Mesendoderm (in vitro differentiated cells): Measurements from ENCODE around the gene NDUFS7.

ENCODE experiments used
- DNase-seq: peaks from one replicate; pipeline ENCODE4 v3.0.0; 2013
- H2AK5ac ChIP-seq: 2 replicates; pipeline ENCODE4 v1.6.1; 2013; ENCODE audit warnings: low read length, inconsistent platforms
- H2BK120ac ChIP-seq: 2 replicates; pipeline ENCODE4 v1.6.1; 2013; ENCODE audit warnings: low read depth, mild to moderate bottlenecking, low read length, moderate library complexity, mixed read lengths
- H2BK15ac ChIP-seq: replicated peaks from 2 replicates; pipeline ENCODE4 v1.6.1; 2013; ENCODE audit warnings: low read depth, mild to moderate bottlenecking, moderate library complexity
- H2BK5ac ChIP-seq: 2 replicates; pipeline ENCODE4 v1.6.1; 2013; ENCODE audit warnings: low read length, inconsistent platforms
- H3K18ac ChIP-seq: 2 replicates; pipeline ENCODE4 v1.6.1; 2013; ENCODE audit warnings: mild to moderate bottlenecking, low read length, mixed read lengths
- H3K23ac ChIP-seq: one replicate; pipeline ENCODE4 v1.6.1; 2013; ENCODE audit warnings: low read length
- H3K27ac ChIP-seq: 2 replicates; pipeline ENCODE4 v1.5.1; 2013; ENCODE audit warnings: low read depth, mild to moderate bottlenecking, inconsistent platforms, low read length, moderate library complexity
- H3K27me3 ChIP-seq: 2 replicates; pipeline ENCODE4 v1.6.1; 2013; ENCODE audit warnings: low read length, control low read depth, mild to moderate bottlenecking, inconsistent platforms; ENCODE audit not compliant: insufficient read depth, poor library complexity
- H3K36me3 ChIP-seq: 2 replicates; pipeline ENCODE4 v1.6.1; 2013; ENCODE audit warnings: low read length, inconsistent platforms; ENCODE audit not compliant: control insufficient read depth, insufficient read depth
- H3K4ac ChIP-seq: one replicate; pipeline ENCODE4 v1.6.1; 2013; ENCODE audit warnings: low read depth, mild to moderate bottlenecking, low read length, moderate library complexity
- H3K4me1 ChIP-seq: 2 replicates; pipeline ENCODE4 v1.6.1; 2013; ENCODE audit warnings: low read depth, low read length, inconsistent platforms; ENCODE audit not compliant: control insufficient read depth
- H3K4me2 ChIP-seq: 2 replicates; pipeline ENCODE4 v1.6.1; 2013; ENCODE audit warnings: low read length
- H3K4me3 ChIP-seq: 2 replicates; pipeline ENCODE4 v1.5.1; 2013; ENCODE audit warnings: mild to moderate bottlenecking, low read length
- H3K56ac ChIP-seq: one replicate; pipeline ENCODE4 v1.6.1; 2013; ENCODE audit warnings: low read length
- H3K79me1 ChIP-seq: 2 replicates; pipeline ENCODE4 v1.6.1; 2013; ENCODE audit warnings: low read length, inconsistent platforms
- H3K79me2 ChIP-seq: 2 replicates; pipeline ENCODE4 v1.6.1; 2013; ENCODE audit warnings: mild to moderate bottlenecking, low read length; ENCODE audit not compliant: control insufficient read depth, insufficient read depth
- H3K9ac ChIP-seq: 2 replicates; pipeline ENCODE4 v1.6.1; 2013; ENCODE audit warnings: low read length, inconsistent platforms
- H4K5ac ChIP-seq: one replicate; pipeline ENCODE4 v1.6.1; 2013; ENCODE audit warnings: low read length
- H4K8ac ChIP-seq: one replicate; pipeline ENCODE4 v1.6.1; 2013; ENCODE audit warnings: low read depth, mild to moderate bottlenecking, control low read depth, low read length, moderate library complexity
- WGBS: extraction: QIAGEN DNeasy Blood & Tissue Kit; methylation state at CpG from one replicate; pipeline ENCODE4 v1.1.7; 2013; ENCODE audit warnings: low lambda C conversion rate, missing lambda C conversion rate; ENCODE audit not compliant: insufficient coverage; ENCODE audit errors: extremely low coverage; 5-methylcytosine and 5-hydroxymethylcytosine counted together

The NDUFS7 gene

DNA sequence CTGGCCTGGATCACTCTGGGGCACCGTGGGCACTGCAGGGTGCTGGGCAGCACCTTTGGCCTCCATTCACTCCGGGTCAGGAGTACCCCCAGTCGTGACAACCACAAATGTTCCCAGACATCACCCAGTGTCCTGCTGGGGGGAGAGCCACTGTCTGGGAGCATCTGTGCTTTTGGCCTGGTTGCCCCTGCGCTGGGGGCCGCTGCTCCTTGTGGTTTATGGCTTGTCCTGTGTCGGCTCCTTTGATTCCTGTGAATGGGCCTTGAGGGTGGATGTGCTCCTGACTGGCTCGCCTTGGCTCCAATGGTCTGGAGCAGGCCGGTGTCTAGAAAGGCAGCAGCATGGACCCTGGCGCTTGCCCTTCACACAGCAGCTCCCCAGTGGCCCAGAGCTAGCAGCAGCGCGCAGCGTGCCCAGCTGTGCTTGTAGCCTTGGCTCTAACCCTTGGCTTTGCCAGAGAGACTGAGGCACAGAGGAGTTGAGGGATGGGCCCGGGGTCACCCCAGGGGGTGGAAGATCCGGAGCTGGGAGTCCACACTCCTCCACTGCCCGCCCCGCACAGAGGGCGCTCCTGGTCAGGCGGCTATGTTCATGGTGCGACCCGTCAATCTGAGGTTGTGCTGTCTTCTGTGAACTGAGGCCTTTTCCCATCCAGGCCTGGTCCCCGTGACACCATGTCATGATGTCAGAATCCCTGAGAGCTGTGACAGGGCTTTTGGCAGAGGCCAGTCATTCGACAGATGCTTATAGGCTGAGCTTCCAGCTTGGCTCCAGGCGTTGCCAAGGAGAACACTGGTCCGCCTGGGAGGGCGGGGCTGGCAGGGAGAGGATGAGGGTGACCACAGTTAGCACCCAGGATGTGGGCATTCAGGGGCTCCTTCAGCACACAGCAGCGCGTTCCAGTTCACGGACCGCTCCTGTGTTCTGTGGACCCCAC is 27.8 kb downstream of the NDUFS7 start:
- H2BK15ac ChIP-seq: no peak overlapping the region
- no peak overlapping the region for H3K4me2 ChIP-seq
- WGBS: no CpG with 5 or more reads among the region's 29 CpGs
- H3K4ac ChIP-seq: no peak overlapping the region
- H2BK5ac ChIP-seq: no peak overlapping the region
- peaks cover 7% of the 10 kb centered on the region for H3K79me1 ChIP-seq
- H3K27me3 ChIP-seq: no peaks in the 10 kb centered on the region
- H3K9ac ChIP-seq: no peak overlapping the region
- no peak overlapping the region for H2BK120ac ChIP-seq
- no peak overlapping the region for H3K27ac ChIP-seq
- no peak overlapping the region for H3K4me3 ChIP-seq
- H4K5ac ChIP-seq: no peak overlapping the region
- peaks cover 6% of the 10 kb centered on the region for H3K36me3 ChIP-seq
- H2AK5ac ChIP-seq: no peak overlapping the region
- no peak overlapping the region for H3K56ac ChIP-seq
- H4K8ac ChIP-seq: no peak overlapping the region
- no peak overlapping the region for H3K23ac ChIP-seq
- no peak overlapping the region for H3K18ac ChIP-seq
- no peak for DNase-seq
- peaks cover 85% of the 10 kb centered on the region for H3K79me2 ChIP-seq
- H3K4me1 ChIP-seq: peaks cover 17% of the 10 kb centered on the region

DNA sequence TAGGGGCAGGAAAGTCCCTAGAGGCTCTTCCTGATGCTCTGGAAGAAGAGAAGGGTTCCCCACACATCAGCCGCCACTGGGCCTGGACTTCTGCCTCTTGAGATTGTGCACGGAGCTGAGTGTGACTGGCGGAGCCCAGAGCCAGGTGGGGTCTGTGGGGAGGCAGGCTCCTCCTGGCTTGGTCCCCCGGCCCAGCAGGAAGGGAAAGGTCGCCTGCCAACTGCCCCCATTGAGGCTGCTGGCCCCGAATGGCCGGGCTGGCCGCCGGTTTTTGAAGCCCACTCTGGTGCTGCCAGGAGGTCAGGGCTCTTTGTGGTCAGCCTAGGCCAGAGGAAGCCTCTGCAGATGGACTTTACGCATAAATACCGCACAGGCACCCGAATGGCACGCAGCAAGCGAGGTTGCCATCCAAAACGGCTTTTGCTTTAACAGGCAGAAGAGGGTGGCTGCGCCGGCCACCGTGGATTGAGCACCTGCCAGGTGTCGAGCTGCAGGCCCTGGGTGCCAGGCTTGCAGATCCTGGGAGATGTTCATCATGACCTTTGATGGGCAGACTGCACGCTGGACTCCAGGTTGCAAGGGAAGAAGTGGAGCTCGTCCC is 28.7 kb downstream of the NDUFS7 start:
- H3K4ac ChIP-seq: no peak overlapping the region
- H3K27ac ChIP-seq: no peak overlapping the region
- H3K23ac ChIP-seq: no peak overlapping the region
- no peak for DNase-seq
- no CpG with 5 or more reads among the region's 21 CpGs for WGBS
- peaks cover 6% of the 10 kb centered on the region for H3K36me3 ChIP-seq
- H3K56ac ChIP-seq: no peak overlapping the region
- H3K18ac ChIP-seq: no peak overlapping the region
- peaks cover 9% of the 10 kb centered on the region for H3K79me1 ChIP-seq
- no peak overlapping the region for H2BK120ac ChIP-seq
- peaks cover 94% of the 10 kb centered on the region for H3K79me2 ChIP-seq
- no peaks in the 10 kb centered on the region for H3K27me3 ChIP-seq
- H4K5ac ChIP-seq: no peak overlapping the region
- no peak overlapping the region for H3K4me2 ChIP-seq
- peaks cover 17% of the 10 kb centered on the region for H3K4me1 ChIP-seq
- H2AK5ac ChIP-seq: no peak overlapping the region
- H2BK15ac ChIP-seq: no peak overlapping the region
- H2BK5ac ChIP-seq: no peak overlapping the region
- no peak overlapping the region for H3K9ac ChIP-seq
- H3K4me3 ChIP-seq: no peak overlapping the region
- H4K8ac ChIP-seq: no peak overlapping the region

DNA sequence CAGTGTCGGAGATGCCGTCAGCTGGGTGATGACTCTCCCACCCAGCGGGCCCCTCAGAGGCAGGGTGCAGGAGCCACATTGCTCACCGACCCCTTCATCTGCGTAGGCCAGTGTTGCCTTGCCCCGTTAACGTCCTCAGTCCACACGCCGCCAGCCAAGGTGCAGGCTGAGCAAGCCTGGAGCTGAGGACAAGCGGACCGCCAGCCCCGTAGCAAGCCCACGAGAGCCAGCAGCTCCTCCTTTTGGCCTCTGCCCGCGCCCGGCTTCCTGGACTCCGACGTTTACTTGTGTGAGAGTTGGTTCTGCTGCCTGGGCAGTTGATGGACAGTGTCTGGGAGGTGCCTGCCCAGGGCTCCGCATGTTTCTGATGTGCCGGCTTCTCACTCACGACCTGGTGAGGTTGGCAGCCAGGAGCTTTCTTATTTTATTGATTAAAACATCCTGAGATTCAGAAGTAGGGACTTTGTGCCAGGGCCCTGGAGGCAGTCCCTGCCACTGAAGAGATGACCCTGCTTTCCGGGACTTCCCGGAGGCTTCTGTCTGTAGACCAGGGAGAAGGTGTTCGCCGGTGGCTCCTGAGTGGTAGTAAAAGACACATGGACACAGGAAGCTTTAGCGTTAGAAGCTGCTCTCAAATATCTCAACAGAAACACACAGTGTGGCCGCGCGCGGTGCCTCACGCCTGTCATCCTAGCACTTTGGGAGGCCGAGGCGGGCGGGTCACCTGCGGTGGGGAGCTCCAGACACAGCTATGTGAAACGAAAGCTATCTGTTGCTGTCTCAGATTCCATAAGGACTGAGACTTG is 29.5 kb downstream of the NDUFS7 start:
- no peak overlapping the region for H3K56ac ChIP-seq
- peaks cover 17% of the 10 kb centered on the region for H3K4me1 ChIP-seq
- no peak for DNase-seq
- WGBS: no CpG with 5 or more reads among the region's 36 CpGs
- H3K4me2 ChIP-seq: no peak overlapping the region
- H3K79me1 ChIP-seq: peaks cover 11% of the 10 kb centered on the region
- no peak overlapping the region for H2BK5ac ChIP-seq
- no peaks in the 10 kb centered on the region for H3K27me3 ChIP-seq
- H3K79me2 ChIP-seq: peaks cover 96% of the 10 kb centered on the region
- H2BK15ac ChIP-seq: no peak overlapping the region
- H3K36me3 ChIP-seq: peaks cover 6% of the 10 kb centered on the region
- no peak overlapping the region for H4K5ac ChIP-seq
- H4K8ac ChIP-seq: no peak overlapping the region
- no peak overlapping the region for H3K23ac ChIP-seq
- no peak overlapping the region for H2BK120ac ChIP-seq
- H3K4me3 ChIP-seq: no peak overlapping the region
- H3K4ac ChIP-seq: no peak overlapping the region
- H2AK5ac ChIP-seq: no peak overlapping the region
- H3K18ac ChIP-seq: no peak overlapping the region
- no peak overlapping the region for H3K9ac ChIP-seq
- H3K27ac ChIP-seq: no peak overlapping the region

DNA sequence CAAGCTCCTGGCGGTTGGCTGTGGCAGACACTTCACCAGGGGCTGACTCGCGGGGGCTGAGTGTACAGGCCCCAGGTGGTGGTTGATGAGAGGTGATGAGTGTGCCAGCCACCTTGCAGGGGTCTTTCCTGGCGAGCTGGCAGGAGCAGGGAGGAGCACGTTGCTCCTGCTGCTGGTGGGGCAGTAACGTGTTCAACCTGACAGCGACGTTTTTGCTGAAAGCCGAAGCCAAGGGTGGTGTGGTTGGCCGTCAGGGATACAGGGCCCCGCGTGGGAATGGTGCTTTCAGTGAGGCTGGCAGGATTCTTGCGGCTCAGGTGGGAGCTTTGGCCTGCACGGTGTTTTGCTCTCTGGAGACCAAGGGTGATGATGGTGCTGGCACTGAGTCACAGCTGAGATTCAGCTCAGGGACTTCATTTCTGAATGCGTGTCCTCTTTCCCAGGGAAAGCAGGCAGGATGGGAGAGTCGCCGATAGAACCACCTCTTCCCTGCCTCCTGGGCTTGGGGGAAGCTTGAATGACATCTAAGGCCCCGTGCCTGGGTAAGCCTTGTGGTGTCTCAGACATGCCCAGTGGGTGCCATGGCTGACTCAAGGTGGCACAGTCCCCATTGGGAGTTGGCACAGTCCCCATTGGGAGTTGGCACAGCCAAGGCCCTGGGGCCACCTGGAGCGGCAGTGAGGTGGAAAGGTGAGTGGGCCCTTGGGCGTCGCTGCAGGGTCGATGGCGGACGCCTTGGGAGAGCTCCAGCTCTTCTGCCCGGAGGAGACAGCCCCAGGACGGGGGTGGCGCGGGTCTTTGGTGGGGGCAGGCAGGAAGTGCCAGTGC is 32.5 kb downstream of the NDUFS7 start:
- no peak overlapping the region for H2AK5ac ChIP-seq
- WGBS: no CpG with 5 or more reads among the region's 28 CpGs
- peak overlapping the region; percentile 15 for H3K23ac ChIP-seq
- H3K4me3 ChIP-seq: no peak overlapping the region
- no peak overlapping the region for H3K4ac ChIP-seq
- no peak overlapping the region for H3K18ac ChIP-seq
- peak overlapping the region; percentile 82 for H3K56ac ChIP-seq
- H3K27ac ChIP-seq: peak overlapping the region; percentile 42
- no peak overlapping the region for H3K4me2 ChIP-seq
- peaks cover 23% of the 10 kb centered on the region for H3K79me1 ChIP-seq
- H2BK120ac ChIP-seq: no peak overlapping the region
- H4K8ac ChIP-seq: no peak overlapping the region
- no peak for DNase-seq
- H2BK15ac ChIP-seq: no peak overlapping the region
- peaks cover 13% of the 10 kb centered on the region for H3K36me3 ChIP-seq
- no peaks in the 10 kb centered on the region for H3K27me3 ChIP-seq
- H3K79me2 ChIP-seq: peaks cover 88% of the 10 kb centered on the region
- peak overlapping the region; percentile 66 for H3K9ac ChIP-seq
- no peak overlapping the region for H2BK5ac ChIP-seq
- peaks cover 8% of the 10 kb centered on the region for H3K4me1 ChIP-seq
- H4K5ac ChIP-seq: no peak overlapping the region

DNA sequence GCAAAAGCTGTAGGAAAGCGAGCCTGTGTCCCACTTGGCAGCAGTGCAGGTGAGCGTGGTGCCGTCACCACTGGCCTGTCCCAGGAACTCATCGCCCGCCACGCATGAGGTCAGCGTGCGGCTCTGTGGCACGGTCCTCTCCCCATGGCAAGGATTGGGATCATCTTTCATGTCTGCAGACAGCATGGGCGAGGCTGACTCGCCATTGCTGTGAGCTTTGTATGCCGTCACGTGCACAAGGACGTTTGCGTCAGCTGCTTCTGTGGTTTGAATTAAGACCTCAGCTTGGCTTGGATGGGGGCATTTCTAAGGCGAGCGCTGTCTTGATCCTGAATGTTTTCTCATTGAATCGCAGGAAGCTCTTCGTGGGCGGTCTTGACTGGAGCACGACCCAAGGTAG is 33.4 kb downstream of the NDUFS7 start:
- no peak overlapping the region for H3K27ac ChIP-seq
- WGBS: no CpG with 5 or more reads among the region's 21 CpGs

More for the DNA sequence above, 33.4 kb downstream of the NDUFS7 start:
- peaks cover 13% of the 10 kb centered on the region for H3K36me3 ChIP-seq
- H2BK5ac ChIP-seq: no peak overlapping the region
- H4K8ac ChIP-seq: no peak overlapping the region
- H3K23ac ChIP-seq: no peak overlapping the region
- H3K27me3 ChIP-seq: no peaks in the 10 kb centered on the region
- no peak overlapping the region for H3K4me3 ChIP-seq
- peaks cover 23% of the 10 kb centered on the region for H3K79me1 ChIP-seq
- no peak overlapping the region for H3K18ac ChIP-seq
- no peak overlapping the region for H3K4ac ChIP-seq
- H2BK120ac ChIP-seq: no peak overlapping the region
- no peak overlapping the region for H4K5ac ChIP-seq
- no peak overlapping the region for H2BK15ac ChIP-seq
- H3K4me1 ChIP-seq: peaks cover 8% of the 10 kb centered on the region
- H3K9ac ChIP-seq: no peak overlapping the region
- no peak for DNase-seq
- H2AK5ac ChIP-seq: no peak overlapping the region
- peak overlapping the region; percentile 4 for H3K56ac ChIP-seq
- no peak overlapping the region for H3K4me2 ChIP-seq
- H3K79me2 ChIP-seq: peaks cover 83% of the 10 kb centered on the region
